ENCODE measurements around the gene EVL.
"Not testable (repeated sequence)": the region's sequence is repeated elsewhere in the genome, so short reads cannot be mapped to it uniquely, and the experiment has no call there.

The EVL gene

DNA sequence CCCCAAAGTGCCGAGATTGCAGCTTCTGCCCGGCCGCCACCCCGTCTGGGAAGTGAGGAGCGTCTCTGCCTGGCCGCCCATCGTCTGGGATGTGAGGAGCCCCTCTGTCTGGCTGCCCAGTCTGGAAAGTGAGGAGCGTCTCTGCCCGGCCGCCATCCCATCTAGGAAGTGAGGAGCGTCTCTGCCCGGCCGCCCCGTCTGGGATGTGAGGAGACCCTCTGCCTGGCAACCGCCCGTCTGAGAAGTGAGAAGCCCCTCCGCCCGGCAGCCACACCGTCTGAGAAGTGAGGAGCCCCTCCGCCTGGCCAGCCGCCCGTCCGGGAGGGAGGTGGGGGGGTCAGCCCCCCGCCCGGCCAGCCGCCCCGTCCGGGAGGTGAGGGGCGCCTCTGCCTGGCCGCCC is 115.4 kb downstream of the EVL start:
- DNase-seq = not testable (repeated sequence)

- not testable (repeated sequence) for DNase-seq
Observed at GRCh38 chr14:100181876-100182551, 116.8 kb downstream of the EVL start.

DNA sequence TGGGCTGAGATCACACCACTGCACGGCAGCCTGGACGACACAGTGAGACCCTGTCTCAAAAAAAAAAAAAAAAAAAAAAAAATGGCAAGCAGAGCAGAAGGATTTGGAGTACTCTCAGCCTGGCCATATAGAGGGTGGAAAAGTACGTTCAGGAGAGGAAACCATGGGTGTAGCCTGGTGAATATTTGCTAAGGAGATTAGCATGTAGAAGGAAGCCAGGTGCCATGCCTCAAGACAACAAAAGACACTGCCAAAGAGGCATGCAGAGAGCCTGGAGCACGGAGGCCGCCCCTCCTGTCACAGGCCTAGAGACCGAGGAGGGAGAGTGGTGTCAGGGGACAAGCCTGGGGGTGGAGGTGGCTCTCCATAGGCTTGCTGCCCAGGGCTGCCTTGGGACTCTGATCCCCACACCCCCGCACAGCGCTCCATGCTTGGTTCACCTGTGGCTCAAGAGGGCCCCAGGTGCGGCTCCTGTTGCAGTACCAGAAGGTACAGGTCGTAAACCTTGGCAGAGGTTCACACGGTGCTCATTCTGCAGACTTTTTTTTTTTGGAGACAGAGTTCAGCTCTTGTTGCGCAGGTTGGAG is 122.1 kb downstream of the EVL start:
- DNase-seq = no peak

- DNase-seq = no peak
Observed at GRCh38 chr14:100188392-100189030, 123.3 kb downstream of the EVL start.

DNA sequence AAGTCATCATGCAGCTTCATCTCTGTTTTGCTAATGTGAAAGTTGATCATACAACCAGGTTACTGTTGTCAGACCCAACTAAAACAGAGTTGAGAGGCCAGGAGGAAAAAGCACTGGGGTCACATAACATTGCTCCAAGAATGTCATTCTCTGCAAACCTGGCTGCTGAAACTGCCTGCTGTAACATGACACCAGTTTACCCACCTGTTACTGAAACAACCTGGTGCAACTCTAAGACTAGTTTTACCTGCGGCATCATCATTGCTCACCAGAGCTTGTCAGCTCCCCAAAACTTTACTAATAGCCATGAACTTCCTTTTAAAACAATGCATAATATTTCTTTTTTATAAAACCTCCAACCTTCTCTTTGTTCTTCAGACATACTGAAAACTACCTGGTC is 124.9 kb downstream of the EVL start:
- no peak for DNase-seq

DNA sequence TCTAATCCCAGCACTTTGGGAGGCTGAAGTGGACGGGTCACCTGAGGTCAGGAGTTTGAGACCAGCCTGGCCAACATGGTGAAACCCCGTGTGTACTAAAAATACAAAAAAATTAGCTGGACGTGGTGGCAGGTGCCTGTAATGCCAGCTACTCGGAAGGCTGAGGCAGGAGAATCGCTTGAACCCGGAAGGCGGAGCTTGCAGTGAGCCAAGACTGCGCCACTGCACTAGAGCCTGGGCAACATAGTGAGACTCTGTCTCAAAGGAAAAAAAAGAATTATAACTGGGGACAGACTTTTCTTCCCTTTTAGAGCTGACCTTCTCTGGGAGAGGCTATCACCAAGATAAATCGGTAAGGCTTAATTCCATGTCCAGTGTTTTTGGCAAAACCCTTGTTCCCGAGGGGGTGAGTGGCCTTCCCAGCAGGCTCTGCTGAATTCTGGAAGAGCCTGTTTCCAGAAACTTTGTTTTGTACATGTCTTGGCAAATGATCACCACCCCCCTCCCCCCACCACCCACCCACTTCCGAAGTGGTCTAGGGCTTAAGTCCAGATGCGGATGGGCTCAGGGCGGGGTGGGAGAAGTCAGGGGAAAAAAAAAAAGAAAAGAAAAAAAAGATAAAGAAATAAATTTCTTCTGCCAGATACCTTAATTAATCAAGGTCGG is 126.5 kb downstream of the EVL start:
- DNase-seq = no peak

GRCh38 chr14:100192250-100192671 is 127.0 kb downstream of the EVL start:
- no peak for DNase-seq

DNA sequence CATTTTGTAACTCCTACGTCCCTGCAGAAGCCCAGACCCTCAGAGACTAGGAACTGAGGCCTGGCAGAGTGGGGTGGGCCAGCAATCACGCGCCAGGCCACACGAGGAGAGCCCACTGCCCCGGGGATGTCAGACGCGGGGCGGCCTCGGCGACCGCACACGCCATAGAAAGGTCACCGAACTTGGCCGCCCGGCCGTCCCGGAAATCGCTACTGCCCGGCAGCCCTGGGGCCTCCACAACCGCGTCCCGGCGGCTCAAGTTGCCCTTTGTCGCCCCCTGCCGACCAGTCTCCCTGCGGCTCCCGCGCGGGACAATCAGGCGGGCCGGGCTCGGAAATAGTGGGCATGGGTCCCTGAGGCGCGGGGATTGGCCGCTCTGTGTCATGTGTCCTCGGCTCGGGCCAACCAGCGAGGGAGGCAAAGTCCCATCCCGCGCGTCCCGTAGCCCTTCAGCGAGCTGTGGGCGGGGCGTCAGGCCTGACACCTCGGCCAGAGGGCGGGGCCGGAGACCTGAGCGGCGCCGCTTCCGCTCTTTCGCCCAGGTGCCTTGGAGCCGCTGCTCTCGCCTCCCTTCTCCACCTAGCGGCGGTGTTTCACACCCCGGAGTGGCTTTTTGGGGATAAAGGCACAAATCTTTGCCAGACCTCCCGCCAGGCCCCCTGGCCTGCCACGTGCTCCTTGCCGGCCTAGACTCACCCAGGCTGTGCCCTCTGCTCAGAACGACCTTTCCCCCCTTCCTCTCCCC is 127.6 kb downstream of the EVL start:
- peak; percentile 99 for DNase-seq
